Panc1 (cell line): ENCODE results near the gene RLN1. TPM values are rescaled to one million over a fixed set of nuclear protein-coding genes. Genes with fewer than 3 reads are reported as not detected.

Source experiments
- ATAC-seq: fragments of 200-7000 bp; cut with Tn5 transposase; 2 replicates; pipeline ENCODE4 v1.9.1; 2020; ENCODE audit warnings: mild to moderate bottlenecking, moderate library complexity
- BruUV-seq: library from RNA; stranded (reverse); fragments of 400-500 nt; replicated peaks from 2 replicates; lab custom pipeline; 2021; lab: Mats Ljungman, UMichigan
- CTCF ChIA-PET: fragments of 300-600 bp; sonication (Branson Sonifier 250); formaldehyde crosslinking; loops from one replicate; lab custom pipeline; 2022; ENCODE audit warnings: antibody characterized with exemption; lab: Charles Lee
- POLR2A ChIA-PET: fragments of 300-600 bp; sonication (Branson Sonifier 250); formaldehyde crosslinking; loops from one replicate; lab custom pipeline; 2022; ENCODE audit warnings: antibody characterized with exemption; lab: Charles Lee
- DNase-seq: peaks from one replicate; pipeline ENCODE4 v3.0.0-alpha.2; 2010; ENCODE audit warnings: low read depth, low spot score
- H3K27ac ChIP-seq: 2 replicates; pipeline ENCODE4 v1.5.1; 2011; ENCODE audit warnings: mild to moderate bottlenecking, low read length, inconsistent platforms
- H3K27me3 ChIP-seq: fragments of 200-500 bp; sonication (Bioruptor generic); 2 replicates; pipeline ENCODE4 v1.6.0; 2014; ENCODE audit warnings: low read length, inconsistent platforms; ENCODE audit not compliant: control insufficient read depth, insufficient read depth
- H3K36me3 ChIP-seq: fragments of 200-500 bp; sonication (Bioruptor generic); 2 replicates; pipeline ENCODE4 v1.5.1; 2014; ENCODE audit warnings: inconsistent platforms, mild to moderate bottlenecking, low read length, moderate library complexity; ENCODE audit not compliant: control insufficient read depth, insufficient read depth
- H3K4me1 ChIP-seq: 2 replicates; pipeline ENCODE4 v1.5.1; 2011; ENCODE audit warnings: inconsistent platforms, mild to moderate bottlenecking, low read length, moderate library complexity; ENCODE audit not compliant: control insufficient read depth, insufficient read depth
- H3K4me3 ChIP-seq, 2 experiments: 2 replicates each; pipeline ENCODE4 v1.5.1; 2011 to 2012; ENCODE audit warnings: low read depth in 2 of 2, low read length in 2 of 2, mild to moderate bottlenecking in 2 of 2, inconsistent platforms in 1 of 2, moderate library complexity in 1 of 2
- H3K9me3 ChIP-seq: fragments of 200-500 bp; sonication (Bioruptor generic); 2 replicates; pipeline ENCODE4 v1.5.1; 2014; ENCODE audit warnings: low read depth, mild to moderate bottlenecking, inconsistent platforms, low read length, moderate library complexity; ENCODE audit not compliant: control insufficient read depth, insufficient read depth
- CTCF ChIP-seq: fragments of 450-650 bp; IDR thresholded peaks from 2 replicates; pipeline ENCODE4 v1.5.1; 2017; ENCODE audit warnings: mild to moderate bottlenecking
- POLR2AphosphoS5 ChIP-seq: IDR thresholded peaks from 2 replicates; pipeline ENCODE4 v1.6.1; 2012; ENCODE audit warnings: mild to moderate bottlenecking, low read depth, low read length, moderate library complexity
- REST ChIP-seq, 2 experiments: IDR thresholded peaks; 2 replicates each; pipeline ENCODE4 v1.6.1; 2011 to 2012; ENCODE audit warnings: low read depth in 2 of 2, control low read depth in 1 of 2, low read length in 1 of 2, mild to moderate bottlenecking in 1 of 2, moderate library complexity in 1 of 2; ENCODE audit not compliant: insufficient read depth in 1 of 2
- SIN3A ChIP-seq: IDR thresholded peaks from 2 replicates; pipeline ENCODE4 v1.6.1; 2012; ENCODE audit warnings: low read depth, mild to moderate bottlenecking, low read length, moderate library complexity, borderline replicate concordance; ENCODE audit not compliant: insufficient read depth
- TCF7L2 ChIP-seq: IDR thresholded peaks from 2 replicates; pipeline ENCODE4 v1.6.1; 2011; ENCODE audit warnings: mild to moderate bottlenecking, low read depth, low read length, inconsistent platforms
- in situ Hi-C: cut with HindIII; loops from 2 replicates; pipeline ENCODE4 v1.10.0; 2016; ENCODE audit warnings: low sequenced_read_pairs, low pct_unique_long_range_greater_than_20kb
- intact Hi-C: fragments of 100-400 bp; cut with micrococcal nuclease; formaldehyde crosslinking; loops from one replicate; pipeline ENCODE4 v1.10.0; 2022; ENCODE audit not compliant: unreplicated experiment
- total RNA-seq: library from RNA; stranded (reverse); gene quantifications from one replicate; pipeline ENCODE4 v1.2.1, GENCODE V29; 2021; ENCODE audit not compliant: unreplicated experiment

Gene RLN1
- total RNA-seq, 1 experiment from 2014 or later = not detected

- TF ChIP-seq CTCF (no peak), POLR2AphosphoS5 (no peak), SIN3A (no peak), TCF7L2 (no peak), REST (IDR thresholded peaks at IDR 0.05; ENCODE audit: insufficient read depth in 1 of 2, low read depth in 2 of 2, low read length in 1 of 2) (no peak)
- in situ Hi-C loops (no loop called here), intact Hi-C loops (no loop called here)
- CTCF ChIA-PET = no interaction called here
- Histone ChIP-seq H3K27me3 (no peaks in the 10 kb centered on the region), H3K36me3 (no peaks in the 10 kb centered on the region), H3K9me3 (no peaks in the 10 kb centered on the region), H3K4me3 (no peak overlapping the region), H3K27ac (no peak overlapping the region), H3K4me1 (no peaks in the 10 kb centered on the region)
- POLR2A ChIA-PET = no interaction called here
- no TSS peak for BruUV-seq
- no peak for ATAC-seq
- no peak for DNase-seq
These were observed 14.5 kb upstream of the RLN1 start for GRCh38 chr9:5354184-5354583.

GRCh38 chr9:5352637-5353248 lies 13.1 kb upstream of the RLN1 start:
- CTCF ChIA-PET = no interaction called here
- in situ Hi-C loops = no loop called here
- no peak overlapping the region for H3K4me3 ChIP-seq
- H3K27me3 ChIP-seq = no peaks in the 10 kb centered on the region
- POLR2A ChIA-PET = no interaction called here
- BruUV-seq = no TSS peak
- no peaks in the 10 kb centered on the region for H3K36me3 ChIP-seq
- intact Hi-C loops = no loop called here
- H3K9me3 ChIP-seq = no peaks in the 10 kb centered on the region
- H3K4me1 ChIP-seq = no peaks in the 10 kb centered on the region
- no peak overlapping the region for H3K27ac ChIP-seq
- DNase-seq = no peak
- no peak for TF ChIP-seq SIN3A
- no peak for TF ChIP-seq TCF7L2
- TF ChIP-seq POLR2AphosphoS5 = no peak
- no peak for ATAC-seq

- Histone ChIP-seq H3K36me3 (no peaks in the 10 kb centered on the region), H3K9me3 (no peaks in the 10 kb centered on the region), H3K27me3 (no peaks in the 10 kb centered on the region), H3K4me1 (no peaks in the 10 kb centered on the region), H3K4me3 (no peak overlapping the region), H3K27ac (no peak overlapping the region)
- POLR2A ChIA-PET = no interaction called here
- intact Hi-C loops = no loop called here
- CTCF ChIA-PET = no interaction called here
- no peak for ATAC-seq
- no TSS peak for BruUV-seq
- no peak for TF ChIP-seq POLR2AphosphoS5
- TF ChIP-seq REST (IDR thresholded peaks at IDR 0.05; ENCODE audit: insufficient read depth in 1 of 2, low read depth in 2 of 2, low read length in 1 of 2) = no peak
- no peak for TF ChIP-seq SIN3A
- TF ChIP-seq CTCF = no peak
- no peak for TF ChIP-seq TCF7L2
- in situ Hi-C loops = no loop called here
- DNase-seq = no peak
These were observed 3.0 kb downstream of the RLN1 start for GRCh38 chr9:5336688-5337087.
